HG03442 (cell line): ENCODE measurements around the gene GARNL3.

ENCODE experiments used
- ATAC-seq: cut with Tn5 transposase; IDR thresholded peaks from one replicate; pipeline ENCODE4 v1.9.1; 2021; ENCODE audit warnings: mild to moderate bottlenecking, moderate library complexity; ENCODE audit not compliant: unreplicated experiment

The GARNL3 gene, protein sequence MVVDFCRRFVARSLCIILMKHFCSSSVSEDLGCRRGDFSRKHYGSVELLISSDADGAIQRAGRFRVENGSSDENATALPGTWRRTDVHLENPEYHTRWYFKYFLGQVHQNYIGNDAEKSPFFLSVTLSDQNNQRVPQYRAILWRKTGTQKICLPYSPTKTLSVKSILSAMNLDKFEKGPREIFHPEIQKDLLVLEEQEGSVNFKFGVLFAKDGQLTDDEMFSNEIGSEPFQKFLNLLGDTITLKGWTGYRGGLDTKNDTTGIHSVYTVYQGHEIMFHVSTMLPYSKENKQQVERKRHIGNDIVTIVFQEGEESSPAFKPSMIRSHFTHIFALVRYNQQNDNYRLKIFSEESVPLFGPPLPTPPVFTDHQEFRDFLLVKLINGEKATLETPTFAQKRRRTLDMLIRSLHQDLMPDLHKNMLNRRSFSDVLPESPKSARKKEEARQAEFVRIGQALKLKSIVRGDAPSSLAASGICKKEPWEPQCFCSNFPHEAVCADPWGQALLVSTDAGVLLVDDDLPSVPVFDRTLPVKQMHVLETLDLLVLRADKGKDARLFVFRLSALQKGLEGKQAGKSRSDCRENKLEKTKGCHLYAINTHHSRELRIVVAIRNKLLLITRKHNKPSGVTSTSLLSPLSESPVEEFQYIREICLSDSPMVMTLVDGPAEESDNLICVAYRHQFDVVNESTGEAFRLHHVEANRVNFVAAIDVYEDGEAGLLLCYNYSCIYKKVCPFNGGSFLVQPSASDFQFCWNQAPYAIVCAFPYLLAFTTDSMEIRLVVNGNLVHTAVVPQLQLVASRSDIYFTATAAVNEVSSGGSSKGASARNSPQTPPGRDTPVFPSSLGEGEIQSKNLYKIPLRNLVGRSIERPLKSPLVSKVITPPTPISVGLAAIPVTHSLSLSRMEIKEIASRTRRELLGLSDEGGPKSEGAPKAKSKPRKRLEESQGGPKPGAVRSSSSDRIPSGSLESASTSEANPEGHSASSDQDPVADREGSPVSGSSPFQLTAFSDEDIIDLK

DNA sequence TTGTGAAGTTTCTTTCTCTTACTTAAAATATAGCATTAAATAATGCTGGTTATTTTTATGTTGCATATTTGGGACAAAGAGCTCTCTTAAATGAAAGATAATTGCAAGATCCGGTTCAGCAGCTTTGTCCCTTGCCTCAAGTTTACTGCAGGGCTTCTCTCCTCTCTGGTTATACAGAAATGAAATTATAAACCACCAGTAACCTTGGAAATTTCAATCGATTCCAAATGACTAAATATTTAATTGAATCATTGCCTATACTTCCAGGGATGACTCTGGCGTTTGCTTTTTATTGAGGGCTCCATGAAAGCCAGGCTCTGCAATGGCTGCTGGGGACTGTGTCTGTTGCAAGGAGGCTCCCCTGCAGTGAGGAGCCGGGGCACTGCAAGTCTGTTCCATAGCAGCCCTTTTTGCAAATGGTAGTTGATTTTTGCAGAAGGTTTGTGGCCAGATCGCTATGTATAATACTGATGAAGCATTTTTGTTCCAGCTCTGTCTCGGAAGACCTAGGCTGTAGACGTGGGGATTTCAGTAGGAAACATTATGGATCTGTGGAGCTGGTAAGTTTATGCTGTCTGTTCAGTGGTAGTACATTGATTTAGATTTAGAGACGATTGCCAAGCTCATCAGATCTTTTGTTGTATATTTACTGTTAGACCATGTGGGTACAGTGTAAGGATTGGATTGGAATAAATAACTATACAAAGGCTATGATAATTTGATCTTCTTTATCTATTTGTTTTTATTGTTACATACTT, at the start of gene GARNL3:
Gene GARNL3, plus strand, starts transcription at position 313 of the 758 bp plus-strand sequence. Its CDS starts 104 bp downstream, at position 417.
- no peak for ATAC-seq

DNA sequence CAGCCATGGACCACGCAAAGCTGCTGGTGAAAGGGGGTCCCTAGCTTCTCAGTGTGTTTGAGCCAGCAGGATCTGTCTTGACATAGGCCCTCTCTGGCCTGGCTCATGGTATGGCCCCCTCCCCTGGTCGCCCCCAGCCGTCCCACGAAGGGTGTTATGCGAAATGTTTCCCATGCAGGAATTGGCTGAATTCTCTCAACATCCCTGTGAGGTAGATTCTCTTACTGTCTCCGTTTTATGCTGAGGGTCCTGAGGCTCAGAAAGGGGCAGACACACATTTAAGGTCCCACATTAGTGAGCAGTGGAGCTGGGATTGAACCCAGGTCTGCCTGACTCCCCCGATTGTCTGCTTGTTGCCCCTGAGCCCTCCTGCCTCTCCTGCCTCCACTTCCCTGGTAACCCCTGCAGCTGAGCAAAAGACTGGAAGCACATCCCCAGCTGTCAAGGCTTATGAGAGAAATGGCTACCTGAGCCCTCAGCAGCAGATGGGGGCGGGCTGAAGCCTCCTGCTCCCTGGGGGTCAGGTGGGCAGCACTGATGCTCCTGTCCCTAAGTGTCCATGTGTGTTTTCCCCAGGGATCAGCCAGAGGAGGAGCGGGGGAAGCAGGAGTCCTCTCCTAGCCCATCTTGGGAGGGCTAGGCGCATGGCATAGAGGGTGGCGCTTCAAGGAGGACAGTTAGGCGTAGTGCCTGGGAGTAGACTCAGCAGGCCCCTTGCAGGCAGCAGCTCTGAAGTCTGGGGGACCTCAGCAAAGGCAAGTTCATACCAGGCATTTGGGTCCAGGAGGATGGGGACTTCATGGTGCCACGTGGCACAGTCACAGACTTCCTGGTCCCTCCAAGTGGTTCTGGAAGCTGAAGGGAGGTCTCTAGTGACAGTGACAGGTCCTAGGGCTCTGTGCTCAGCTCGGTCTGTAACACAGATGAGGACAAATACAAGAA, 49.0 kb upstream of the GARNL3 start:
- ATAC-seq = no peak

DNA sequence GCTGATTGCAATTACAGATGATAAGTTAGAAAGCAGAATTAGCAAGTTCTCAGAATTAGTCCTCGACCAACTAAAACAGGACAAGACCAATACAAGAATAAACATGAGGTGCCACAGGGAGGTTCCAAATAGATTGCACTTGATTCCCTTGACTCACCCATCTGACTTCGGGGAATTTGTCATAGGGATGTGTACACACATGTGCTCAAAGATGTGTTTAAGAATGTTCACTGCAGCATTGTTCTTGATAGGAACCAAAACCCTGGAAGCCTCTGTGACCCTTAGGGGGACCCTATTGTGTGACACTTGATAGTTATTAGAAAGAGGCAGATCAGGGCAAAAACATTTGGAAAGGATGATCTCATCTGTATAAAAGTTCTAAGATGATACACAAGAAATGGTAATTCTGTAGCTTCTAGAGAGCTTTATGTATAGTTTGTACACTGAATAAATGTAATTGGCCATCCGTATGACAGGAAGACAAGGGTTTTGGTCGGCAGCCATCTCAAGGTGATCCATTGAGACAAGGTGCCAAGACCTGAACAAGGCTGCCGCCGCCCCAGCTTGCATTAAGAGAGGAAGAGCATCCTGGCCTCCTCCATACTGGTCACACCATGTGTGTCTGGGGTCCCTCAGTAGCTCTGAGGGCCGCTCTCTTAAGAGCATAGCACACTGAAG, 48.2 kb upstream of the GARNL3 start:
- no peak for ATAC-seq

DNA sequence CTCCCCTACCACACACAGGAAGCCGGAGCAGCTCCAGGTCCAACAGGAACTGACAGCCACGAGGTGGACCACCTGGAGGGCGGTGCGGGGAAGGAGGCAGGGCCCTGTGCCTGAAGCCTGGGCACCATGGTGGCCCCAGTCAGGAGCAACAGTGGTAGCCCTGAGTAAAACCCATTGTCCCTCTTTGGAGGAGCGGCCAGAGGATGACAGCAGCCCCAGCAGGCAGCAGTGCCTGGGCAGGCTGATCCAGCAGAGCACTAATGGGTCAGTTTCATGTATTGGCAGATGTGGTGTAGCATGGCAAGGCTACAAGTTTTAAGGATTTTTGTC, 47.7 kb upstream of the GARNL3 start:
- ATAC-seq = no peak

DNA sequence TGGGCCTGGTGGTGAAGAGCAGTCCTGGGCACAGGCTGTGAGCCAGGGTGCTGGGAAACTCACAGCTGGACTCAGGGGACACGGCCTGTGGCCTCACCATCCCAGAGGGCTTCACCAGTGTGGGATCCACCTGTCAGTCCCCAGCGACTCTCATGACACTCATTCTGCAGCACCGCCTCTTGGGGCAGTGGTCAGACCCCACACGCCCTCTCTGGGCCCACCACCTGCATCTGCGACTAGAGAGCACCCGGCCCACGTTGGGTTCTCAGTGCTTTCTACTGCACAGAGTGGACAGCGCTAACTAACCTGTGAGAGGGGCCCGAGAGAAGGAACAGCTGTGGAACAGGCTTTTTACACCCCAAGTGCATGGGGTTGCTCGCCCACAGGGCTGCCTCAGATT, 45.8 kb upstream of the GARNL3 start:
- no peak for ATAC-seq

DNA sequence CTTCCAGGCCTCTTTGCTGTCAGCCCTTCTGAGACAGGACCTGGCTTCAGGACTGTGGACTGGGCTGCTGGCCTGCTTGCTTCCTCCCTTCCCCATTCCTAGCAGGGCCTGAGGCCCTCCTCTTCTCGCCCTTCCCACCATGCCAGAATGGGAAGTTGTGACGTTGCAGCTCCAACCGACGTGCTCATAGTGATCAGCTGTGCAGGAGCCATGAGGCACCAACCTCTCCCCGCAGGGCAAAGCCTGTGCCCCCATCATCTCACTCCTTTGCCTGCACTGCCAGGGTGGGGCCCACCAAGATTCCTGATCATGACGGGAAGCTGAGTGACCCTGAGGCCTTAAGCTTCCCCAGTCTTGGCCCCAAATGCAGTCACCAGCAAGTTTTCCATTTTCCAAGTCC, 45.1 kb upstream of the GARNL3 start:
- no peak for ATAC-seq

DNA sequence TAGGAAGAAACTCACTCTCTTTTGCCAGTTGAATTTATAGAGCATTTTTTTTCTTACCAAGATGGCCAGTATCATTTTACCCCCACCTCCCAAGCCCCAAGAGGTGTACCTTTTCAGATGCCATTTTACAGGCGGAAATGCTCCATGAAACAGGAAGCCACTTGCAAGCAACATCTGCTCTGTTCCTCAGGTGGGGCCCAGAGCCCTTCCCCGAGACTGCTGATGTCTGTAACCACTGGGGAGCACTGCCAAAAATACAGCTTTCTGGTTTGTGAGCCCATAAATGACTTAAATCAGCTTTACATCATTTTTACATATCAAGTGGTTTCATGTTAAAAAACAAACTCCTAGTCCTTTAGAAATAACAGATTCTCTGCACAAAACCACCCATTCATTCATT, 42.9 kb upstream of the GARNL3 start:
- ATAC-seq = no peak

DNA sequence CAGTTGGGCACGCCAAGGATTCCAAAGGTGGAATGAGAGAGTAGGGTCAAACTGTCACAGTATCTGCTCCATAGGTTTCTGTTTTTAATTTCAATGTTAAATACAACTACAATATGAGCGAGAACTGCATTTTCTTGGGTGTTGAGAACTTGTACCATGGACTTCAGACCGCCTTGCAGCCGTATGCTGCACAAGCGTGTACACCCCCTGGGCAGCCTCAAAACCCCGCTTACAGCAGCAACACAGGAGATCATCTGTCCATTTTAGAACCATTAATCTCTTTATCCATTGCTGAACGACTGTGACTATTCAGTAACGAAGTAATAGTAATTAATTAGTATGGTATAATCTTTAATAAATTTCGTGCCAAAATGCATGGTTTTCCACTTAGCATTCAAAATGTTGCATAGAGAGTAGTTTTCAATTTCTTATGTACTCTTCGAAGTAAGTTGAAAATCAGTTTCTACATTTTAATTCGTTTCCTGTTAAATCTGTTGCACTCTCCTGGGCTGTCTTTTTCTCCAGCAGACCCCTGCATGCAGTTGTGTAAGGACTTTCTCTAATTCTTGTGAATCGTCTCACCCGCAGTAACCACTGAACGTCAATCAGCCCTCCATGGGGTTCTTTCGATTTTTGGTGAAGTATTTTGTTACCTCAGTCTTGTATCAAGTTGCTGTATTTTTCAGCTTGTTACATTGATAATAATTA, 42.0 kb upstream of the GARNL3 start:
- no peak for ATAC-seq

DNA sequence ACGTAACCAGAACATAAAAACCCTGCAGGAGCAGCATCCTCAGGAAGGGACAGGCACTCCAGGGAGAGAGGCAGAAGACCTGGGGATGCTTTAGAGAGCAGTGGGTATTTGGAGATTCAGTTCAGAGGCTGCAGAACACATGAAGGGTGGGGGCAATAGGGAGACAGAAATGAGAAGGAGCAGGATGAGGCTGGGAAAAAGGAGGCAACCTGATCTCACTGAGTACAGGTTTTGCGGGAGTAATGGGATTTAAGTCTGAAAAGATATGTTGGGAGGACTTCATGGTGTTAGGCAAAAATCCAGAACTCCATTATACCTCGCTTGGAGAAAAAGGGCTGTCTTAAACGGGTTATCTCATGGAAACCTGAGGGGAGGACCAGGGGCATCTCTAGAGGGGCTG, 41.3 kb upstream of the GARNL3 start:
- no peak for ATAC-seq

DNA sequence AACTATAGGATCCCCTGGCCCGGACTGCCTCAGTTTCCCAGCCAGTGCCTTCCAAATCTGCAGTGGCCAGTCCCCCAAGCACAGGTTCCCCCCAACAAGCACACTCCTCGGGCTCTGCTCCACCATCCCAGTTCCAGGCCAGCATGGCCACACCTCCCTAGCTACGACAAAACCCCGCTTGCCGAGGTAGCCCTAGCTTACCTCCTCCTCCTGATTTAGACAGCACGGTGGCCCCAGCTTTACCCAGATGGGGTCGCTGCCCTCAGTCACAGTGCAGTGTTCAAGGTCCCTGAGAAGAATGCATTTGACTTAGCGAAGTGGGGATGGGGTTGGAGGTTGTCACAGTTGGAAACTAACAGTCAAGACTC, 40.8 kb upstream of the GARNL3 start:
- no peak for ATAC-seq

DNA sequence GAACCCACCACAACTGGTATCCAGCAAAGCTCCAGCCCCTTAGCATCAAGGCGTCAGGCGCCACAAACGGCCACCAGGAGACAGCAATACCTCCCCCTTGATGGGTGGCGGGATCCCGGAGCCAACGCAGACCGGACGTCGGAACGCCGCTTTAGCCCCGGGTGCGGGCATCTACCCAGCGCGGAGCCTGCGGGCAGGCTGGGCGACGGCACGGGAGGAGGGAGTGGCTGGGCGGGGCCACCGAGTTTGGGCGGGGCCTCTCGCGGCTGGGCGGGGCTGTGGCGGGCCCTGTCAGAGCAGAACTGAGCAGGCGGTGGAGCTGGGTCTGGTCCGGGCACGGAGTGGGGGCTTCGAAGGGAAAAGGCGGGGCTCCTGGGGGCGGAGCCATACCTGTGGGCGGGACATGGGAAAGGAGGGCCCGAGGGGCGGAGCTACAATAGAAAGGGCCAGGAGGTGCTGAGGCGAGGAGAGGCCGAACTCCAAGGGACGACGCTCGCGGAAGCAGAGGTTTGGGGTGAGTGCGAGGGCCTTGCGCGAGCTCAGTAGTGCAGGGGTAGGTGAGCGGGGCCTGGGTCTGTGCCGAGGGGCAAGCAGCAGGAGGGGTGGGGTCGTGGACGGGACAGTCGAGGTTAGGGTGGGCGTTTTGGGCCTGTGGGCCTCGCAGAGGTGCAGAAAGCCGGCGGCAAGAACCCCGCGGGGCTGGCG, 40.2 kb upstream of the GARNL3 start:
- ATAC-seq = peak; percentile 51

DNA sequence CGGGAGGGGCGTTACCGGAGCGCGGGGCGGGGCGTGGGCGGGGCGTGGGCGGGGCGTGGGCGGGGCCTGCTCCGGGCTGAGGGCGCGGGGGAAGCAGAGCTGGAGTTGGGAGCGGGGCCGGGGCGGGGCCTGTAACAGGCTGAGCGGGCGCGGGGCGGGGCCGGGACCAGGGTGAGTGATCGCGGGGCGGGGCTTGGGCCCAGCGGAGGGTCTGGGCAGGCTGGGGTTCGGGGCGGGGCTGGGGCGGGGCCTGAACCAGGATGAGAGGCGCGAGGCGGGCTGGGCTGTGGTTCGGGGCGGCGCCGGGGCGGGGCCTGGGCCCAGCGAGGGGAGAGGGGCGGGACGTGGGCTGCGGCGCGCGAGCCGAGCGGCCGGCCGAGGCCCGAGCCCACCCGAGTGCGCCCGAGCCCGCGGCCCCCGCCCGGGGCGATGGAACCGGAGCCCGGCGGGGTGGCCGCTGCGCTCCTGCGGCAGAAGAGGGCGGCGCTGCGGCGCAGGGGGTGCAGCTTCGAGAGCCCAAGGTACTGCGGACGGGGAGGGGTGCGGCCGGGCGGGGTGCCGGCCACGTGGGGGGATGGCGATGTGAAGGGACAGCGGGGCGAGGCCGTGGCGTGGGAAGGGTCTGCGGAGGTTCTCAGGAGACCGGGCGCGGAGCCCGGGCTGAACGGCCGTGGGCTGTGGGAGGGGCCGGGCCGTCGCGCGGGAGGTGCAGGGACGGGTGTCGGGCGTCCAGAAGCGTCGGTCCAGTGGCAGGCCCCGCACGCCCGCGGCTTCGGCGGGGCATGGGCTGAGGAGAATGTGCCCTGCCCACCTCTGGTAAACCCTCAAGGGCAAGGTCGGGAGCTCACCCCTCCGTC, 39.5 kb upstream of the GARNL3 start:
- peak; percentile 51 for ATAC-seq

DNA sequence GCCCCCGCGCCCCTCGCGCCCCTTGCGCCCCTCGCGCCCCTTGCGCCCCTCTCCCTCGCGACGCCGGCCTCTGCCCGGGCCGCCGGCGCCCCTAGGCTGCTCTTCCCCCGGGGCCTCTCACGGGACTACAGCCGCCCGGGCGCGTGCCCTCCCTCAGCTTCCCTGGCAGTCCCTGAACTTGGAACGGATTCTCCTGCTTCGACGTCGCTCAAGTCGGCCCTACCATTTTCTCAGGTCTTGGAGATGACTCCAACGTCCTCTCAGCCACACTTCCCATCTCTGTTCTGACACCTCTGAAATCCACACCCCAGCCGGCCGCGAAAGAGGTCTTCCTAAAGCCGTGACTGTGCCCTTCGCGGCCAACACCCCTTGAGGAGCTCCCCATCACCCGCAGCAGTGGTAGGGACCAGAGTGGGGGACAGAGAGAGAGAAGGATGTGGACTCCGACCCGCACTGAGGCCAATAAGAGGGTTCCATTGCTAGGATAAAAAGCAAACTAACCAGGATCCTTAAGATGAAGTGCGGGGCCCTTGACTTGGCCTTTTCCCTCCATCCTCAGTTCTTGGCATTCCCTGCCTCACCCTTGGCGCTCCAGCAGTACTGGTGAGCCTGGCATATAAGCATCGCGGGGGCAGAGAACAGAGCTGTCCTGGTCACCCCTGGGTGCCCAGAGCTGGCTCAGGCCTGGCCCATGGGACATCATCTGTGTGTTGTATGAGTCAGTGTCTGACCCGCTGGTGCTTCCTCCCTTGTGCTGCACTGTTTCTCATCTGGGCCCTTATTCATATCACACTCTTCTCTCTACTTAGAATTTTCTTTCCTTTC, 38.6 kb upstream of the GARNL3 start:
- ATAC-seq = peak; percentile 0

DNA sequence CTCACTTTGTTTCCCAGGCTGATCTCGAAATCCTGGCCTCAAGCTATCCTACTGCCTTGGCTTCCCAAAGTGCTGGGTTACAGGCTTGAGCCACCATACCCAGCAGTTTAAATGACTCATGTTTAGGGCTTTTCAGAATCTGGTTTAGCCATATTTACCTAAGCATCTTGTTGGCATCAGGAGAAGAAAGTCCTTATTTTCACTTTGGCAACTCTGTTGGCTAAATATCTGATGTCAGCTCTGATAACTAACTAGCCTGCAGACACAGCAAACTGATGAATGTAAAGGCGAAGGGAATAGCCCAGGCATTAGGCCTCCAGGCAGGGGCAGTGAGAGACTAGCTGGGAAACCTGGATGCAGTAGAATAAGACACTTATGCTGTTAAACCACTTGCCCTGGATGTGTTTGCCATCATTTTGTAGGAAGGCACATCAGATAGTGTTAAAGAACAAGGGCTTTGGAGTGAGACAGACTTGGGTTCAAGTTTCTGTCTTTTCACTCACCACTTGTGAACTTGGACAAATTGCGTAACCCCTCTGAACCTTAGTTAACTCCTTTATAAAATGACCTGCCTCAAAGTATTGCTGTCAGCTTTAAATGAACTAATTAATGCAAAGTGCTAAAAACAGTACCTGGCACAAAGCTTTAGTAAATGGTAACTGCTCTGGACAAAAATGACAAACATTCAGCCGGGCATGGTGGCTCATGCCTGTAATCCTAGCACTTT, 34.7 kb upstream of the GARNL3 start:
- ATAC-seq = no peak

DNA sequence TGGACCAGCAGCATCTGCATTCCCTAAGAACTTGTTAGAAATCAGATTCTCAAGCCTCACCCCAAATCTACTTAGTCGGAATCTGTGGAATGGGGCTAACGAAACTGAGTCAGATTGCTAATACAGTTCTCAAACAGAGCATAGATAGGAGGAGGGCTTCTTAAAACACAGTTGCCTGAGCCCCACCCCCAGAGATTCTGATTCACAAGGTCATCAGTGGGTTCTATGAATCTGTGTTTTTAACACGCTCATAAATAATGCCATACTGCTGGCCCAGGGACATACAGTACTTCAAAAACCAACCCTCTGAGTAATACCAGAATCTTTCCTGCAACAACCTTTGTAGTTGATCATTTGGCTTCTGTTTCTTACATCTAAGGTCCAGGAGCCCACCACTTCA, 32.9 kb upstream of the GARNL3 start:
- ATAC-seq = no peak
